Heart left ventricle (tissue), 16 donors: ENCODE data around the gene DNAAF8. TPM values are rescaled to one million over a fixed set of nuclear protein-coding genes. Genes with fewer than 3 reads are reported as not detected.

Source experiments
- ATAC-seq, 4 donors: fragments of 200-7000 bp; cut with Tn5 transposase; one replicate each; pipeline ENCODE4 v1.9.1; 2020 to 2022; ENCODE audit warnings: moderate library complexity in 4 of 4, mild to moderate bottlenecking in 3 of 4, moderate number of reproducible peaks in 1 of 4
- DNase-seq, 5 donors: peaks; one replicate each; pipeline ENCODE4 v3.0.0-alpha.2; 2020
- H3K27ac ChIP-seq, 12 donors: fragments of 200-600 bp; sonication (generic) in 4 of 12; one replicate each; pipeline versions ENCODE4 v1.5.0 to v1.8.0; 2016 to 2022; ENCODE audit warnings: mild to moderate bottlenecking in 2 of 12
- H3K27me3 ChIP-seq, 9 donors: fragments of 200-600 bp; sonication (generic) in 2 of 9; one replicate each; pipeline versions ENCODE4 v1.5.1 to v1.8.0; 2016 to 2022; ENCODE audit warnings: mild to moderate bottlenecking in 3 of 9
- H3K36me3 ChIP-seq, 9 donors: fragments of 200-600 bp; sonication (generic) in 2 of 9; one replicate each; pipeline versions ENCODE4 v1.5.0 to v1.8.0; 2018 to 2022; ENCODE audit warnings: mild to moderate bottlenecking in 2 of 9
- H3K4me1 ChIP-seq, 12 donors: fragments of 200-600 bp; sonication (generic) in 4 of 12; one replicate each; pipeline versions ENCODE4 v1.5.0 to v1.8.0; 2016 to 2022; ENCODE audit warnings: mild to moderate bottlenecking in 3 of 12
- H3K4me3 ChIP-seq, 12 donors: fragments of 200-600 bp; sonication (generic) in 4 of 12; one replicate each; pipeline versions ENCODE4 v1.5.0 to v1.8.0; 2017 to 2022; ENCODE audit warnings: mild to moderate bottlenecking in 9 of 12, moderate library complexity in 4 of 12
- H3K9me3 ChIP-seq, 12 donors: fragments of 200-600 bp; sonication (generic) in 4 of 12; one replicate each; pipeline versions ENCODE4 v1.5.0 to v1.8.0; 2016 to 2022; ENCODE audit warnings: mild to moderate bottlenecking in 1 of 12
- CTCF ChIP-seq, 12 donors: fragments of 200-600 bp; sonication (generic) in 4 of 12; IDR thresholded peaks; one replicate each; pipeline versions ENCODE4 v1.5.0 to v1.8.0; 2018 to 2022; ENCODE audit warnings: antibody characterized with exemption in 12 of 12, mild to moderate bottlenecking in 5 of 12
- POLR2A ChIP-seq, 2 donors: fragments of 450-650 bp; IDR thresholded peaks; one replicate each; pipeline ENCODE4 v1.6.1; 2017; ENCODE audit warnings: antibody characterized with exemption in 2 of 2, mild to moderate bottlenecking in 2 of 2, moderate library complexity in 2 of 2
- WGBS, 4 donors: extraction: QIAGEN DNeasy Blood & Tissue Kit in 2 of 4; methylation state at CpG; one replicate each; pipeline versions ENCODE4 v1.1.5 to v1.1.7; 2013 to 2018; 5-methylcytosine and 5-hydroxymethylcytosine counted together
- intact Hi-C, 10 donors: fragments of 100-400 bp; cut with DNase I; formaldehyde crosslinking; loops; one replicate each; pipeline versions ENCODE4 v1.11.1 to v1.14.2; 2022
- polyA plus RNA-seq, 2 donors: library from polyadenylated mRNA; stranded (reverse); fragments of 200-250 nt; gene quantifications; one replicate each; pipeline ENCODE4 v1.2.3, GENCODE V29; 2013
- total RNA-seq, 9 donors: library from RNA; depleted of rRNA in 2 of 9; stranded (reverse); fragments of >200 nt in 2 of 9; fragmentation: NEBNext Ultra II Directional in 3 of 9; extraction: Animal tissue kit (Norgen Biotek cat#: 25700) in 3 of 9; gene quantifications; one replicate each; pipeline versions ENCODE4 v1.1.0 to v1.2.4, GENCODE V29; 2016 to 2023
- donor health status: ischemic (EF 13 %, LVEDD 7.1; RV severe dilation, severe dysfunction).
- donor health status: healthy with polysubstance abuse.
- donor health status: DM: no; HTN: yes; CAD: no.
- donor health status: DM: no; HTN: no; CAD: no.
- donor health status: ischemic (EF 25% LVEDD 6.9; RV normal size, moderate dysfunction).
- donor health status: ischemic (EF 25% LVEDD 5.7; RV mildly dilated, moderate dysfunction).
- donor health status: healthy.
- donor health status: DM: yes; HTN: yes; CAD: no.
- donor health status: ischemic (EF 35%, LVEDD 5.7; RV mildly dilated, moderate dysfunction).
- donor health status: nonischemic (EF 11% LVEDD 7.7; RV severe dilation, severe dysfunction).
- donor health status: DM: yes; HTN: yes; CAD: no.
- donor health status: PGD.
- donor health status: ischemic (EF 29% LVEDD 5.4; RV normal size, mild dysfunction).
- donor health status: nonischemic (EF 23%, LVEDD 6.1; RV moderate dilation, normal function).

DNAAF8 gene
- total and polyA plus RNA-seq, 11 donors: 0.34 to 3.4 (median 0.91) TPM

- no peak overlapping the region for H3K27ac ChIP-seq
- peak in 2 of 5 donors; percentile 21 to 59 for DNase-seq
- no peak overlapping the region for H3K4me3 ChIP-seq
- H3K27me3 ChIP-seq: no peaks in the 10 kb centered on the region
- no peak for ATAC-seq
- intact Hi-C loops: loop anchor here in 1 of 10 donors (10.0 kb wide), 1 partner anchor 269 kb away; the partner anchor contains the start of gene SEC14L5
- H3K4me1 ChIP-seq: peaks cover 0 to 26% (median 5%) of the 10 kb centered on the region in 12 donors
- no peak for TF ChIP-seq CTCF (IDR thresholded peaks at IDR 0.05)
- TF ChIP-seq POLR2A (IDR thresholded peaks at IDR 0.05): no peak
- no peaks in the 10 kb centered on the region for H3K9me3 ChIP-seq
- peaks cover 5 to 89% (median 53%) of the 10 kb centered on the region in 9 donors for H3K36me3 ChIP-seq
- 93 to 96% (median 96%) methylated on average over 31 to 38 of the region's 38 CpGs for WGBS, 4 donors
These were observed 48.4 kb upstream of the DNAAF8 start for GRCh38 chr16:4685776-4686496.

GRCh38 chr16:4686497-4687210 is 47.7 kb upstream of the DNAAF8 start:
- ATAC-seq: no peak
- H3K27ac ChIP-seq: no peak overlapping the region
- DNase-seq: peak in 2 of 5 donors; percentile 26 to 39
- peaks cover 0 to 23% (median under 1%) of the 10 kb centered on the region in 12 donors for H3K4me1 ChIP-seq
- TF ChIP-seq POLR2A (IDR thresholded peaks at IDR 0.05) (no peak), CTCF (IDR thresholded peaks at IDR 0.05) (no peak)
- peaks cover 5 to 82% (median 51%) of the 10 kb centered on the region in 9 donors for H3K36me3 ChIP-seq
- H3K9me3 ChIP-seq: no peaks in the 10 kb centered on the region
- intact Hi-C loops: loop anchor here in 1 of 10 donors (10.0 kb wide), 1 partner anchor 268 kb away; the partner anchor contains the start of gene SEC14L5
- H3K27me3 ChIP-seq: no peaks in the 10 kb centered on the region
- H3K4me3 ChIP-seq: no peak overlapping the region
- 88 to 94% (median 92%) methylated on average over 24 to 27 of the region's 27 CpGs for WGBS, 4 donors

GRCh38 chr16:4687416-4687815 is 46.9 kb upstream of the DNAAF8 start:
- DNase-seq (peak in 2 of 5 donors; percentile 10 to 17), ATAC-seq (no peak)
- Histone ChIP-seq H3K27me3 (no peaks in the 10 kb centered on the region), H3K36me3 (peaks cover 5 to 75% (median 44%) of the 10 kb centered on the region in 9 donors), H3K4me1 (peaks cover 0 to 25% (median under 1%) of the 10 kb centered on the region in 12 donors), H3K4me3 (no peak overlapping the region), H3K27ac (no peak overlapping the region), H3K9me3 (no peaks in the 10 kb centered on the region)
- WGBS, 4 donors: 79 to 90% (median 85%) methylated on average over 8 of the region's 8 CpGs
- intact Hi-C loops: loop anchor here in 1 of 10 donors (10.0 kb wide), 1 partner anchor 267 kb away; the partner anchor contains the start of gene SEC14L5
- TF ChIP-seq CTCF (IDR thresholded peaks at IDR 0.05): no peak
- TF ChIP-seq POLR2A (IDR thresholded peaks at IDR 0.05): no peak
